AG08395 (cell line): ENCODE measurements around the gene CDH5.

Experiments
- DNase-seq: peaks from one replicate; pipeline ENCODE4 v3.0.0; 2012; ENCODE audit warnings: mixed read lengths, low spot score

CDH5 gene

GRCh38 chr16:66373667-66374066 lies 7.2 kb downstream of the CDH5 start:
- no peak for DNase-seq

GRCh38 chr16:66374176-66374575 lies 7.7 kb downstream of the CDH5 start:
- no peak for DNase-seq

GRCh38 chr16:66375451-66375850 lies 9.0 kb downstream of the CDH5 start:
- DNase-seq = no peak

GRCh38 chr16:66376114-66376513 lies 9.6 kb downstream of the CDH5 start:
- DNase-seq = no peak

GRCh38 chr16:66376577-66377305 lies 10.2 kb downstream of the CDH5 start:
- no peak for DNase-seq

GRCh38 chr16:66377324-66377723 lies 10.8 kb downstream of the CDH5 start:
- DNase-seq = no peak

- DNase-seq = no peak
Observed at GRCh38 chr16:66378741-66379570, 12.5 kb downstream of the CDH5 start.

- no peak for DNase-seq
Observed at GRCh38 chr16:66379571-66379941, 13.1 kb downstream of the CDH5 start.

- DNase-seq = no peak
Observed at GRCh38 chr16:66380421-66380820, 13.9 kb downstream of the CDH5 start.

GRCh38 chr16:66381585-66382170 lies 15.2 kb downstream of the CDH5 start:
- DNase-seq = no peak

GRCh38 chr16:66382171-66382965 lies 15.9 kb downstream of the CDH5 start:
- DNase-seq = peak; percentile 45

- DNase-seq = peak; percentile 55
Observed at GRCh38 chr16:66382966-66383299, 16.4 kb downstream of the CDH5 start.

GRCh38 chr16:66383551-66383950 lies 17.1 kb downstream of the CDH5 start:
- DNase-seq = no peak

GRCh38 chr16:66385415-66385814 lies 18.9 kb downstream of the CDH5 start:
- no peak for DNase-seq

- DNase-seq = no peak
Observed at GRCh38 chr16:66386629-66387622, 20.4 kb downstream of the CDH5 start.

- no peak for DNase-seq
Observed at GRCh38 chr16:66387817-66388332, 21.4 kb downstream of the CDH5 start.

- DNase-seq = no peak
Observed at GRCh38 chr16:66388350-66389139, 22.1 kb downstream of the CDH5 start.

- no peak for DNase-seq
Observed at GRCh38 chr16:66389256-66390176, 23.0 kb downstream of the CDH5 start.
